HG02981 (cell line): ENCODE data around the gene CAPZB.

Source experiments
- ATAC-seq: cut with Tn5 transposase; IDR thresholded peaks from one replicate; pipeline ENCODE4 v1.9.1; 2021; ENCODE audit warnings: mild to moderate bottlenecking, moderate library complexity; ENCODE audit not compliant: unreplicated experiment

Gene CAPZB

DNA sequence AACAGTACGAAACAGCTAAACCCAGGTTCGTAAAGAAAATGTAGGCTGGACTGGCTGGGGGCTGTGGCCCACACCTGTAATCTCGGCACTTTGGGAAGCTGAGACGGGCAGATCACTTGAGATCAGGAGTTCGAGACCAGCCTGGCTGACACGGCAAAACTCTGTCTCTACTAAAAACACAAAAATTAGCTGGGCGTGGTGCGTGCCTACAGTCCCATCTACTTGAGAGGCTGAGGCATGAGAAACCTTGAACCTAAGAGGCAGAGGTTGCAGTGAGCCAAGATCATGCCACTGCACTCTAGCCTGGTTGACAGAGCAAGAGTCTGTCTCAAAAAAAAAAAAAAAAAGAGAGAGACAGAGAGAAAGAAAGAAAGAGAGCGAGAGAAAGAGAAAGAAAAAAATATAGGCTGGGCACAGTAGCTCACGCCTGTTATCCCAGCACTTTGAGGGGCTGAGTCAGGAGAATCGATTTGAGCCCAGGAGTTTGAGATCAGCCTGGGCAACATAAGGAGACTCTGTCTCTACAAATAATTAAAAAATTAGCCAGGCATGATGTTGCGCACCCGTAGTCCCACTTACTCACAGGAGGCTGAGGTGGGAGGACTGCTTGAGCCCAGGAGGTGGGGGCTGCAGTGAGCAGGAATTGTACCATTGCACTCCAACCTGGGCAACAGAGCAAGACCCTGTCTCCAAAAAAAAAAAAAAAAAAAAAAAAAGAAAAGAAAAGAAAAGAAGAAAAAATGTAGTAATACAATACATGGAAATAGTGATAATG is 35.7 kb downstream of the CAPZB start:
- no peak for ATAC-seq

GRCh38 chr1:19448491-19449439 is 36.6 kb downstream of the CAPZB start:
- ATAC-seq = no peak

DNA sequence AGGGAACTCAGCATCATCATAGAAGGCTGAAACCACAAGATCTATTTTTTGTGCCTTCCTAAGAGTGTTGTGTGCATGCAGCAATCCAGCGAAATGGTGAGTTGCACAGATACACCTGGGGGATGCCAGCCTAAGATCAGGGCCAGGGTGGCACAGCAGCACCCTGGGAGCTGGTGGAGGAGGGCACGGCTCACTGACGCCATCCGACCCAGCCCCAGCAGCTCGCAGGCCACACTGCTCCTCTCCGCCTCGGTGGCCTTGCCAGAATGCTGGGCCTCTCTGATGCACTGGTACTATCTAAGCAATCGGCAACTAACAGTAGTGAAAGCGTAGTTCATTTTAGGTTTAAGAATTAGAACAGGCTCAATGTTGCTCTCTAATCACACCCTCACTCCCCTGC is 37.8 kb downstream of the CAPZB start:
- ATAC-seq = no peak

DNA sequence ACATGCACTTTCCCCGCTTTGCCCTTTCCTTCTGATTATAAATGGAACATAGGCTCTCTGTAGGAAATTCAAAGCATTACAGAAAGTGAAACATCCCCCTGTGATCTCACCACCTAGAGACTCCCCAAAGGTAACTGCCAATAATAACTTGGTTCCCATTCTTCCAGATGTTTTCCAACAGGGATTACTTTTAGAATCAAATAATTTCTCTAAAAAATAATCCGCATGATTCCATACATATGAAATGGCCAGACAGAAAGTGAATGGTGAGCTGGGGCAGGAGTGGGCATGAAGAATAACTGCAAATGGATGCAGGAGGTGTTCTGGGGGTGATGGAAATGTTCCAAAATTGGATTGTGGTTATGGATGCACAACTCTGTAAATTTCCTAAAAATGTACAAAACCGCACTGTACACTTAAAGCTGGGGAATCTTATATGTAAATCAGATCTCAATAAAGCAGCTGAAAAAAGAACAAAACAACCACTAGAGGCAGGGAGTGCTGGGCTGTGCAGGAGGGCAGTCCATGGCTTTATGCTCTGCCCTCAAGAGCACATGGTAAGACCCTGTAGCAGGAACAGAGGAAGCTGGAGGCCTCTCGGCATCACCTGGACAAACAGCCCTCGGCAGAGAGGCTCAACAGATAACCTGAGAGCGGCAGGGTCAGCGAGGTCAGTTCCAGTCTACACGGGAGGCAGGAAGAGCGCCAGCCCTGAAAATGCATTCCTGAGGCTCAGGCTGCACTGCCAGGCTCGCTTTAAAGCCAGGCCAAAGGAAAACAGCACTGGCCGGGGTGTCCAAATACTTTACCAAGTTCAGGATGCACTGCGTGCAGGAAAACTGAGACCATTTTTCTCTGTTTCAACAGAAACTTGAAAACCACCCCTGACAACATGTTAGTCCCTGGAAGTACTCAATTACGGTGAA is 39.7 kb downstream of the CAPZB start:
- no peak for ATAC-seq

- no peak for ATAC-seq
Observed at GRCh38 chr1:19444296-19445021, 40.9 kb downstream of the CAPZB start.

DNA sequence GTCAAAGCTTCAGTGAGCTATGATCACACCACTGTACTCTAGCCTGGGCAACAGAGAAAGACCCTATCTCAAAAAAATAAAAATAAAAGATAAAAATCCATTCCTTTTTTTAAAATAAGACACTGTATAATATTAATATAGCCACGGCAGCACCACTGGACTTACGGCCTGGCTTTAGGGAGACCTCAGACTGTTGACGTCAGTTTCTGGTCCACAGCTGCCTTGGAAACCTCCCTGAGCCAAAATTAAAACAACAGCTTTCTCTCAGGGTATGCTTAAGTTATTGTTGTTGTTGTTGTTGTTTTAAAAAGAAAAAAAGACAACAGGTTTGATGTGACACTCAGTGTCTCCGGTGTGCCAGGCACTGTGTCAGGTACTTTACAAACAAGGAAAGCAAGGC is 42.0 kb downstream of the CAPZB start:
- ATAC-seq = no peak

- ATAC-seq = no peak
Observed at GRCh38 chr1:19442154-19443096, 42.9 kb downstream of the CAPZB start.

DNA sequence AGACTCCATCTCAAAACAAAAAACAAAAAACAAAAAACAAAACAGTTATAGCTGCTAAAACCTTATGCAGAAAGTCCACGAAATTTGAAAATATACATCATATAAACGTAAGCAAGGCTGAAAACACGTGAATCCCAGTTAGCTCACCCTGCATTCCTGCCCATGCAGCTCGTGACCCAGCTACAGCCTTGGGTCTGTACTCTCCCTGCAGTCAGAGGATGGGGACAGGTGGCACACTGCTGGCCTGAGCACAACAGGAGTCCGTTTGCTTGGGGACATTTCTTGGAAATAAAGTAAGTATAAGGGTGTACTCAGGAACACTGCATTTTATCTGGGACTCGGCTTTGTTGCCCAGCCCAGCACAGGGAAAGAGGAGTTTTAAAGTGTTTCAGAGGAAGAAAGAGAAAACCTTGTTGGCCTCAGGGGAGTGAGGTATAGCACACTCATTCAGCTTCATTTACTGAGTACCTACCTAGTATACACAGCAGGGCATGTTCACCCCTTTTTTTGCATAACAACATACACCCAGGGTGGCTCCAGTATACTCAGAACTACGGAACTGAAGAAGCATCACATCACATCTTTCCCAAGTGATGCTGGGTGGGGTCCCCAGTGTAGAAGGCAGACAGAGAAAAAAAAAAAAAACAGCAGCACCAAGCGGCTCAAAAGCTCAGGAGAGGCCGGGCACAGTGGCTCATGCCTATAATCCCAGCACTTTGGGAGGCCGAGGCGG is 44.1 kb downstream of the CAPZB start:
- no peak for ATAC-seq

DNA sequence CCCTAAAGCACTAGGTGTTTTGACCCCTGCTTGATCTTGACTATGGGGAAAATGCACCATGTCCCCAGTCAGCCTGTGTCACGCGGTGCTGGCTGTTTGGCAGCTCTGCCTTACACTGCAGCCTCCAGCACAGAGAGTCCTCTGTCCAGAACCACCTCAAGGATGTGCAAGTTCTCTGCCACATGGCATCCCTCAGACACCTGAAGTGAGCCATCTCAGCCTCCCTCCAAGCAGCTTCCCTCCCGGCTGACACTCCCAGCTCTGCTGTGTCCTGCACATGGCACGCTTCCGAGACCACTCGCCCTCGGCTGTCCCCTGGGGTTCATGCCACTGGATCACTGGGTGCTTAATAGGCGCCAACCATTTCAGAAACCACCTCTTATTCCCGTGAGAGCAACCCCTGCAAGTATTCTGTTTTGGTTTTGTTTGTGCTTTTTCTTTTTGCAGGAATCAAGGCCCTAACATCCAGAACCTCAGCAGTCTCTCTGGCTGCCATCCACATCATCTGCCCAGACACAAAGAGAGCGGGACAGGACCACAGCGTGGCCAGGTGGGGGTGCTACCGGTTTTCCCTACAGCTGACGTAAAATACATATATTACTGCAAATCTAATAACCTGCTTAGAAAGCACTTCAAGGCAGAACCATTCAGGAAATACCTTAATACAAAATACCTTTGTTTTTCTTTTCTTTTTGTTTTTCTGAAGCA is 45.7 kb downstream of the CAPZB start:
- no peak for ATAC-seq

DNA sequence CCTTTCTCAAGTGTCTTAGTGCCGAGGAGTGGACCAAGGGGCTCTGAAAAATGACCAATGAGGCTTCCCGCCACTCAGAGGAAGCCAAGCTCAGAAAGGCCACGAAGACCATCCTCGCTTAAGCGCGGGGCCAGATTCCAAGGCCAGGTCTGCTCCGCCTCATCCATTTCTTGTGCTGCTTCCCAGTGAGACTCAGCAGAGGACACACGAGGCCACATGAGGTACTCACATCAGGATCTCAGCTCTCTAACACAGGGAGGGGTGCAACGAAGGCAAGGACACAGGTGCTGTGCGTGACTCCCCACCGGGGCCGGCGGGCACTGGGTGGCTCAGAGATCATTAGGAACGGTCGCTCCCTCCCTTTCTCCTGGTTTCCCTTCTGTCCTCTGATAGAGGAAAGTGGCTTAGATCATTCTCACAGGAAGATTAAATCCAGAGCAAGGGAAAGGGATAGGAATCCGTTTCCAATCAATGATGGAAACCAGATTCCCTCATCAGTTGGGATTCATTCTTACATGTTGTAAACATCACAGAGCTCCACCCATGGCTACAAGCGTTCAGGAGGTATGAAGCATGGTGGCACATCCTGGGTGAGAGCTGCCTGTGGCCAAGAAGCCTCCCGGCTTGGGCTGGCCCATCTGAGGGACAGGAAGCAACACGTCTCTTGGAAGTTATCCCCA is 46.7 kb downstream of the CAPZB start:
- ATAC-seq = no peak

DNA sequence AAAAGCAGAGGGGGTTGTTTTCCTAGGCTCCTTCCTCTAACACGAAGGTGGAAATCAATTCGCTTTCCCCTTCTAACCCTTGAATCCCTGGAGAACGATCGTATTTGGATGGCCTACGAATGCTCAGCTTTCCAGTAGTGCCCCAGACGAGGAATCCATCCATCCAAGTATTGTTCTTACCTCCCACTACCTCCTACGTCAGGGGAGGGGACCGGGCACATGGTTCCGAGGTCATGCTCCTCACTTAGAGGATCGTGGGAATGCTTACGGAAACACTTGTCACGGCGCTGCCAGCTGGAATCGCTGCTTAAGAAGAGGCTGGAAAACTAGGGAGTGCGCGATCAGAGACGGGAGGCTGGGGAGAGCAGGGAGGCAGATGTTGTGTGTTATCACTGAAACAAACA is 47.4 kb downstream of the CAPZB start:
- ATAC-seq = no peak

- ATAC-seq = no peak
Observed at GRCh38 chr1:19436716-19437476, 48.4 kb downstream of the CAPZB start.

DNA sequence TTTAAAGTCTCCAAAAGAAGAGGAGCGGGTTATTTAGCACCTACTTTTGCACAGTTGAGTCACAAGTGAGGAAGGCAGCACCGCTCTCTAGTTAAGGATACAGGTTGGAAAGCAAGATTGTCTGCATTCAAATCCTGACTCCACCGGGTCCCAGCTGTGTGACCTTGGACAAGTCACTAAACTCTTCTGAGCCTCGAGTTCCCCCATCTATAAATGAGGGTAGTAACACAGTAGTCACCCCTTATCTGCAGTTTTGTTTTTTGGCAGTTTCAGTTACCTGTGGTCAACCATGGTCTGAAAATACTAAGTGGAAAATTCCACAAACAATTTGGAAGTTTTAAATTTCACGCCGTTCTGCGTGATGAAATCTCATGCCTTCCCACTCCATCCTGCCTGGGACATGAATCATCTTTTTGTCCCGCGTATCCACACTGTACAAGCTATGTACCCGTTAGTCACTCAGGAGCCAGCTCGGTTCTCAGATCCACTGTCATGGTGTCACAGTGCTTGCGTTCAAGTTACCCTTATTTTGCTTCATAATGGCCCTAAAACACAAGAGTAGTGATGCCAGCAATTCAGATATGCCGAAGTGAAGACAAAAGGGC is 49.4 kb downstream of the CAPZB start:
- ATAC-seq = no peak

DNA sequence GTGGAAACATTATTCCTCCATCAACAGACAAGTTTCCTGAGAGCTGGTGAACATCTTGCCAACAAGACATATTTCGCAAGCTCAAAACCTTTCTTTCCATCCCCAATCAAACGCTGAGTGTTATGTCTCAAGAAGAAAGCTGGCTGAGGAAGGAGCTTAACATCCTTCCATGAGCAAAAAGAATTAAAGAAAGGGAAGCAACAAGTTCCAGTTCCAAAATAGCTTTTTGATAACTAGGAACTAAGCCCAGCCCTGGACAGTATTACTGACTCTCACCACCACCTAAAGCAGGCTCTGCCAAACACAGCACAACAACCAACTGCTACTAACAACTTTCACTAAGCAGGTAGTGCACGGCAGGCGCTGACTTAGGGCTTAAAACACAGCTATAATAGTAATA is 50.2 kb downstream of the CAPZB start:
- ATAC-seq = no peak

DNA sequence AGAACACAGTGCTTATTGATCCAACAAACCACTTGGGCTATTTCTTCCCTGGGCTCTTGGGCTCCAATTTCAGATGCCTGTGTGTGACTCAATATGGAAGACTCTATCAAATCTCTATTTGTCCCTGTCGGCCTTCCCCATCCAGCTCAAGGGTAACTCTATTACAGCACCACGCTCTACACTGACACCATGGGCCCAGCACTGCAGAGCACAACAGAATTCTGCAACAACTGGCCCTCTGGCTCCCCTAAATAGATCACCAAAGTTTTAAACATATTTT is 51.7 kb downstream of the CAPZB start:
- no peak for ATAC-seq

DNA sequence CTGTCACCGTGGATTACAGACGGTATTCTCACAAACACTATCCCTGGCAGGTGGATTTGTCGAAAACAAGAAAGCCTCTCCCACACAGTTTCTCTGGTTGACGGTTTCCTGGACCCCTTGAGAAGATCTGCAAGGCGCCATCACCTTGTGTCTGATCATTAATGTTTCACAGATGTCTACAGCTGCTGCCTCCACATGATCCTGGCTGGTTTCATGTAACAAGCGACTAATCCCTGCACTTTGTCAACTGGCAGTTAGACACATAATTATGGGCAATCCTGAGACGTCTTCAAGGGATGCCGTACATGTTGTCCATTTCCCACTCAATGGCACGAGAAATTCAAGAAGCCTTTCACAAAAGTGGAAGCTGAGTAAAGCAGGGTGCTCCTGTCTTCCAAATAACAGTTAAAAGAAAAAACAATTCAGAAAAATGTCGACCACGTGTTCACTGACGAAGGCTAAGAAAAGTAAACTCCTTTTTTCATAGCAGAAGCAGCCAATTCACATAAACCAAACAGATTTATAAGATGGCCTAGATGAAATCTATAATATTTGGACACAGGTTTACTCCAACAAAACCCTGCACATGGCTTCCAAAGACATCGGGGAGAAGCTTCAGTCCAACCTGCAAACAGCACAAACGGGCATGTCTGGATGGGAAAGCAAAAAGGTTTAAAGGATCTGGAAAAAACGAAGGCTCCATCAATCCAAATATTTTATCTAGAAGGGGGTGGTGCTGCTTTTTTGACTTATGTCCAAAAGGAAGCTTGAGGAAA is 52.2 kb downstream of the CAPZB start:
- ATAC-seq = no peak
